Psoas muscle (tissue), 8 donors: ENCODE data around the gene MYO1D. TPM values are rescaled to one million over a fixed set of nuclear protein-coding genes. Genes with fewer than 3 reads are reported as not detected.

Experiments used
- ATAC-seq, 4 donors: fragments of 200-7000 bp; cut with Tn5 transposase; one replicate each; pipeline ENCODE4 v1.9.1; 2020; ENCODE audit warnings: moderate library complexity in 3 of 4, mild to moderate bottlenecking in 2 of 4
- DNase-seq, 2 donors: peaks; one replicate each; pipeline ENCODE4 v3.0.0-alpha.2; 2020
- H3K27ac ChIP-seq: fragments of 200-600 bp; one replicate; pipeline ENCODE4 v1.8.0; 2022
- H3K27me3 ChIP-seq, 3 donors: fragments of 200-600 bp in 1 of 3; one replicate each; pipeline versions ENCODE4 v1.6.1 to v1.8.0; 2013 to 2022; ENCODE audit warnings: low read length in 2 of 3, mild to moderate bottlenecking in 2 of 3, moderate library complexity in 1 of 3; ENCODE audit not compliant: insufficient read depth in 3 of 3
- H3K36me3 ChIP-seq, 2 donors: fragments of 200-600 bp in 1 of 2; one replicate each; pipeline versions ENCODE4 v1.6.1 to v1.8.0; 2013 to 2022; ENCODE audit warnings: low read depth in 1 of 2, mild to moderate bottlenecking in 1 of 2, moderate library complexity in 1 of 2; ENCODE audit not compliant: insufficient read depth in 1 of 2
- H3K4me1 ChIP-seq: fragments of 200-600 bp; one replicate; pipeline ENCODE4 v1.8.0; 2022
- H3K4me3 ChIP-seq: fragments of 200-600 bp; one replicate; pipeline ENCODE4 v1.8.0; 2022; ENCODE audit warnings: mild to moderate bottlenecking
- H3K9me3 ChIP-seq: fragments of 200-600 bp; one replicate; pipeline ENCODE4 v1.8.0; 2022
- WGBS, 3 donors: extraction: QIAGEN DNeasy Blood & Tissue Kit; methylation state at CpG; one replicate each; pipeline versions ENCODE4 v1.1.6 to v1.1.7; 2013; 5-methylcytosine and 5-hydroxymethylcytosine counted together
- intact Hi-C, 2 donors: fragments of 100-400 bp; cut with DNase I; formaldehyde crosslinking; loops; one replicate each; pipeline versions ENCODE4 v1.11.0 to v1.14.2; 2022
- polyA plus RNA-seq, 3 donors: library from polyadenylated mRNA; stranded (reverse); fragments of 200-250 nt; gene quantifications; one replicate each; pipeline ENCODE4 v1.2.3, GENCODE V29; 2013
- total RNA-seq, 4 donors: library from RNA; stranded (reverse); fragmentation: NEBNext Ultra II Directional in 2 of 4; extraction: Animal tissue kit (Norgen Biotek cat#: 25700) in 2 of 4; gene quantifications; one replicate each; pipeline versions ENCODE4 v1.2.1 to v1.2.4, GENCODE V29; 2021 to 2023
- TF ChIP-seq, protein P1 (sequence below): fragments of 200-600 bp; IDR thresholded peaks from one replicate; pipeline ENCODE4 v1.8.0; 2022; ENCODE audit warnings: antibody characterized with exemption
- donor health status: healthy with polysubstance abuse.
- donor health status: DM: no; HTN: no; CAD: no; lungs with moderate emphysema.
- donor health status: Bipolar disorder and iron deficiency.
- donor health status: healthy.
- donor health status: DM: yes; HTN: yes; CAD: no.
- donor health status: DM: no; HTN: no; CAD: no.
- donor health status: DM: no; HTN: no; CAD: no.
- donor health status: DM: yes; HTN: yes; CAD: no.

The MYO1D gene
- total and polyA plus RNA-seq, 7 donors, result 1.8 to 5.9 (median 4.1) TPM

DNA sequence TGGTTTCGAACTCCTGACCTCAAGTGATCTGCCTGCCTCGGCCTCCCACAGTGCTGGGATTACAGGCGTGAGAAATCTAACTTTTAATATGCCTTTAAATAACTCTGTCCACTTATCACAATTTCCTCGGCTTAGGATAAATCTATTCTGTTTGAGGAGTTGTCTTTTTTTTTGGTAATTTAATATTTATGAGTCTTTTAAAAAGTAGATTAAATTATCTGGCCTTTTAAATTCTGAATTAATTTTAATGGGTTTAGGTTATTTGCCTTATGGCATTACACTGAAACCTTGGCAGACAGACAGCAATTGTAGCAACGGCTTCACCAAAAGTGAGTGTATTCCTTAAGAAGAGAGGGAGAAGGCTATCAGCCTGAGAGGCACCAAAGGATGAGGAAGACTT, 66.2 kb downstream of the MYO1D start:
- no peak for ATAC-seq
- Histone ChIP-seq H3K27me3 (no peaks in the 10 kb centered on the region), H3K4me3 (no peak overlapping the region), H3K9me3 (no peaks in the 10 kb centered on the region), H3K27ac (no peak overlapping the region), H3K36me3 (no peaks in the 10 kb centered on the region), H3K4me1 (no peaks in the 10 kb centered on the region)
- no peak for DNase-seq
- 83 to 87% (median 87%) methylated on average over 5 of the region's 5 CpGs for WGBS, 3 donors
- TF ChIP-seq, protein P1, sequence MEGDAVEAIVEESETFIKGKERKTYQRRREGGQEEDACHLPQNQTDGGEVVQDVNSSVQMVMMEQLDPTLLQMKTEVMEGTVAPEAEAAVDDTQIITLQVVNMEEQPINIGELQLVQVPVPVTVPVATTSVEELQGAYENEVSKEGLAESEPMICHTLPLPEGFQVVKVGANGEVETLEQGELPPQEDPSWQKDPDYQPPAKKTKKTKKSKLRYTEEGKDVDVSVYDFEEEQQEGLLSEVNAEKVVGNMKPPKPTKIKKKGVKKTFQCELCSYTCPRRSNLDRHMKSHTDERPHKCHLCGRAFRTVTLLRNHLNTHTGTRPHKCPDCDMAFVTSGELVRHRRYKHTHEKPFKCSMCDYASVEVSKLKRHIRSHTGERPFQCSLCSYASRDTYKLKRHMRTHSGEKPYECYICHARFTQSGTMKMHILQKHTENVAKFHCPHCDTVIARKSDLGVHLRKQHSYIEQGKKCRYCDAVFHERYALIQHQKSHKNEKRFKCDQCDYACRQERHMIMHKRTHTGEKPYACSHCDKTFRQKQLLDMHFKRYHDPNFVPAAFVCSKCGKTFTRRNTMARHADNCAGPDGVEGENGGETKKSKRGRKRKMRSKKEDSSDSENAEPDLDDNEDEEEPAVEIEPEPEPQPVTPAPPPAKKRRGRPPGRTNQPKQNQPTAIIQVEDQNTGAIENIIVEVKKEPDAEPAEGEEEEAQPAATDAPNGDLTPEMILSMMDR, result no peak
- intact Hi-C loops, result no loop called here

DNA sequence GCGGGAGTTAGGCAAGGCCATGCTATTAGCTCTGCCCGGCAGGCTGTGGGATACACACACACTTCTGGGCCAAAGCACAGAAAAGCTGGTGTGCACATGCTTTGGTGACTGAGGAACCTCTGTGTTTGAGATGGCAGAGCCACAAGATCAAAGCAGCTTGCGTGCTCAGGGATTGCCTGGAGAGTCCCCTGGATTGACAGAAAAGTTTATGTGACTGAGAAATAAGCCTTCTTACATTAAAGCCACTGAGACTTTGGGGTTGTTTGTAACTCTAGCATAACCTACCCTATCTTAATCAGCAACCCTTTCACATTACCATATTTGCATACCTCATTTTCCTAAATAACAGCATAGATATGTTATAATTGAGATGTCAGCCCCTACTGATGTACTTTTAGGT, 69.3 kb downstream of the MYO1D start:
- Histone ChIP-seq H3K4me3 (no peak overlapping the region), H3K4me1 (no peaks in the 10 kb centered on the region), H3K9me3 (no peaks in the 10 kb centered on the region), H3K27ac (no peak overlapping the region), H3K36me3 (no peaks in the 10 kb centered on the region), H3K27me3 (no peaks in the 10 kb centered on the region)
- ATAC-seq (no peak), DNase-seq (no peak)
- intact Hi-C loops, result no loop called here
- 75 to 77% (median 76%) methylated on average over 3 of the region's 3 CpGs for WGBS, 3 donors
- TF ChIP-seq, protein P1, result no peak

DNA sequence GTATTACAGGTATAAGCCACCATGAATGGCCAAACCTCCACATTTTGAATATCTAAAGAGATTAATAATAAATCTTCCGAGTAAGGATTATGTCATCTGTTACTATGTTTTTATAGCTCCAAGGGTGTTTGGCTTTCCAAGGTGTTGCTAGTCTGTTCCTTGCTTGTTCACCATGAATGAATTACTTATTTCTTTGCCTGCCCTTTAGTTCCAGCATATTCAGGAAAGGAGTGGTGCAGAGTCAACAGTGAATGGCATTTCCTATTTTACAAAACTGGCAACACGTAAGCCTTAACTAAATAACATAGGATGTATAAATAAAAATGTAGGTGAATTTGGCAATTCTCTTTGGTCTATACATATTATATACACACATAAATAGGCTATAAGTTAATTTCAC, 70.3 kb downstream of the MYO1D start:
- 76 to 83% (median 82%) methylated on average over 2 of the region's 2 CpGs for WGBS, 3 donors
- ATAC-seq, result no peak

DNA sequence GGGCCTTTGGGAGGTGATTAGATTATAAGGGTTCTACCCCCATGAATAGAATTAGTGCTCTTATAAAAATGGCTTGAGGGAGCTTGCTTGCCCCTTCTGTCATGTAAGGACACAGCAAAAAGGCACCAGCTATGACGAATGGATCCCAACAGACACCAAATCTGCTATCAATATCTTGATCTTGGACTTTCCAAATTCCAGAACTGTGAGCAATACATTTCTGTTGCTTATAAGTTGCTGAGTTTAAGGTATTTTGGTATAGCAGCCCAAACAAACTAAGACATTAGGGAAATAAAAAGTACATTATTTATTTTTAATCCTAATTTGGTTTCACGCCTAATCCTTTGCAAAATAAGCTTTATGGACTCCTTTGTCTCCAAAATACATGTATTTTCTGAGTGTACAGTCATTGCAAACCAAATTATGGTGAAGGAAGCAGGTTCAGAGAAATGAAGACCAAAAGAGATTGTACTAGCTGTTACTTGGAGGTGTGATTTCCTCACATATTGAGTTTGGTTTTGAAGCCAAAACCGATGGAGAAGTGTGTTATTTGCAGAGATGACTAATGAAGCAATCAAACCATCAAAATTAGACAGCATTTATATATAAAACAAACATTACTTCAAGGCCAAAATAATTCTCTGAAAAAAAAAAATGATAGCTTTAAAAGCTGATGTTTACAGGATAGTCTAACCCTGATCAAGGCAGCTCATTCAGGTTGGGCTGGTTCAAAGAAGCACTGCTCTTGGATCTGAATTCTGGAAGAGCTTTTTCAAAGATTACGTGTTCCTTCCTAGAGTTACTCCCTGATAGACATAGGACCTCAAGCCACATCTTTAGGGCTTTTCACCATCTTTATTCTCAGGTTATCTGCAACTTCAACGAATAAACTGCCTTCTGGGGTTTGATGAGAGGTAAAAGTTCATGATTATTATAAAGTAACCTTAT, 71.6 kb downstream of the MYO1D start:
- no peak overlapping the region for H3K27ac ChIP-seq
- TF ChIP-seq, protein P1, result no peak
- WGBS, 3 donors, result 78 to 80% (median 80%) methylated on average over 5 of the region's 5 CpGs
- intact Hi-C loops, result no loop called here
- no peak overlapping the region for H3K4me3 ChIP-seq
- DNase-seq (no peak), ATAC-seq (no peak)
- no peaks in the 10 kb centered on the region for H3K4me1 ChIP-seq
- no peaks in the 10 kb centered on the region for H3K27me3 ChIP-seq
- H3K36me3 ChIP-seq, result no peaks in the 10 kb centered on the region
- no peaks in the 10 kb centered on the region for H3K9me3 ChIP-seq

More for the DNA sequence above, 70.3 kb downstream of the MYO1D start:
- H3K27ac ChIP-seq, result no peak overlapping the region
- H3K9me3 ChIP-seq, result no peaks in the 10 kb centered on the region
- TF ChIP-seq, protein P1, result no peak
- H3K27me3 ChIP-seq, result no peaks in the 10 kb centered on the region
- H3K4me1 ChIP-seq, result no peaks in the 10 kb centered on the region
- H3K36me3 ChIP-seq, result no peaks in the 10 kb centered on the region
- no peak for DNase-seq
- intact Hi-C loops, result no loop called here
- no peak overlapping the region for H3K4me3 ChIP-seq
